ENCODE data around the gene TMEM212. TPM values are rescaled to one million over a fixed set of nuclear protein-coding genes. Genes with fewer than 3 reads are reported as not detected.

The TMEM212 gene
- total and polyA plus RNA-seq, 2 of the 13 experiments (the other 11 are each of a cell fraction or from before 2014, with no cell fraction given) = not detected

DNA sequence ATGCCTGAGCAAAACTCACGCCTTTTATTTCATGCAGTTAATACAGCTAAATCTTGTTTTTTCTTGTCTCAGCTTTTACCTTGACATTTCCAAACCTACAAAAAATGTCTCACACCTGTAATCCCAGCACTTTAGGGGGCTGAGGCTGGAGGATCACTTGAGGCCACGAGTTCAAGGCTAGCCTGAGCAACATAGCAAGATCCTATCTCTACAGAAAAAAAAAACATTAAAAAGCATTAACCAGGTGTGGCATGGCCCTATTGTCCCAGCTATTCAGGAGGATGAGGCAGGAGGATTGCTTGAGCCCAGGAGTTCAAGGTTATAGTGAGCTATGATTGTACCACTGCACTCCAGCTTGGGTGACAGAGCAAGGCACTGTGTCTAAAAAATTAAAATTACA, 3.9 kb upstream of the TMEM212 start (continued):
- TF ChIP-seq DNMT1 (CRISPR knock-in tag; IDR thresholded peaks at IDR 0.05) (no peak), ZNF703 (CRISPR knock-in tag; IDR thresholded peaks at IDR 0.05; ENCODE audit: borderline replicate concordance) (no peak), ZNF10 (CRISPR knock-in tag; IDR thresholded peaks at IDR 0.05; ENCODE audit: borderline replicate concordance, low read depth) (no peak), MED8 (CRISPR knock-in tag; IDR thresholded peaks at IDR 0.05; ENCODE audit: insufficient replicate concordance) (peak; percentile 56), NR2F6 (IDR thresholded peaks at IDR 0.05) (0 out of 2 replicates have a peak, but pooled peaks have one; percentile 41), NR2F6 (CRISPR knock-in tag; IDR thresholded peaks at IDR 0.05) (0 out of 2 replicates have a peak, but pooled peaks have one; percentile 27), SALL1 (CRISPR knock-in tag; IDR thresholded peaks at IDR 0.05) (no peak; the same call in 1 of the 2 replicates), KLF9 (CRISPR knock-in tag; IDR thresholded peaks at IDR 0.05; ENCODE audit: low read depth) (no peak), SMYD3 (CRISPR knock-in tag; IDR thresholded peaks at IDR 0.05) (no peak), ZNF562 (CRISPR knock-in tag; IDR thresholded peaks at IDR 0.05; ENCODE audit: borderline replicate concordance) (no peak), ZNF205 (CRISPR knock-in tag; IDR thresholded peaks at IDR 0.05) (no peak), MAFG (CRISPR knock-in tag; IDR thresholded peaks at IDR 0.05) (no peak), ZNF782 (CRISPR knock-in tag; IDR thresholded peaks at IDR 0.05; ENCODE audit: borderline replicate concordance) (no peak), DPF2 (CRISPR knock-in tag; IDR thresholded peaks at IDR 0.05; ENCODE audit: borderline replicate concordance, low read depth) (no peak), ZFP1 (CRISPR knock-in tag; IDR thresholded peaks at IDR 0.05) (0 out of 2 replicates have a peak, but pooled peaks have one; percentile 31), KDM3A (CRISPR knock-in tag; IDR thresholded peaks at IDR 0.05; ENCODE audit: low read depth) (no peak), NCOA2 (CRISPR knock-in tag; IDR thresholded peaks at IDR 0.05) (peak; percentile 66; the same call in 1 of the 2 replicates), MBNL3 (CRISPR knock-in tag; conservative IDR thresholded peaks at IDR 0.05) (no peak), ATF7-NPFF (CRISPR knock-in tag; IDR thresholded peaks at IDR 0.05; ENCODE audit: low read depth) (no peak), TSC22D2 (CRISPR knock-in tag; IDR thresholded peaks at IDR 0.05; ENCODE audit: borderline replicate concordance) (no peak), POLR2AphosphoS2 (IDR thresholded peaks at IDR 0.05; ENCODE audit: low read depth, low read length) (no peak), MIXL1 (CRISPR knock-in tag; IDR thresholded peaks at IDR 0.05) (no peak), ZNF501 (CRISPR knock-in tag; IDR thresholded peaks at IDR 0.05) (no peak), HOXA5 (CRISPR knock-in tag; IDR thresholded peaks at IDR 0.05) (no peak), ZNF558 (CRISPR knock-in tag; IDR thresholded peaks at IDR 0.05; ENCODE audit: borderline replicate concordance) (no peak), SIX4 (CRISPR knock-in tag; IDR thresholded peaks at IDR 0.05) (no peak), RFX1 (IDR thresholded peaks at IDR 0.05) (no peak), SNRNP70 (IDR thresholded peaks at IDR 0.05; ENCODE audit: low read depth, low read length) (no peak), PHF20 (CRISPR knock-in tag; IDR thresholded peaks at IDR 0.05) (no peak), ZNF564 (CRISPR knock-in tag; IDR thresholded peaks at IDR 0.05) (no peak), ZNF619 (CRISPR knock-in tag; IDR thresholded peaks at IDR 0.05) (no peak)
- TF ChIP-seq, protein P1, sequence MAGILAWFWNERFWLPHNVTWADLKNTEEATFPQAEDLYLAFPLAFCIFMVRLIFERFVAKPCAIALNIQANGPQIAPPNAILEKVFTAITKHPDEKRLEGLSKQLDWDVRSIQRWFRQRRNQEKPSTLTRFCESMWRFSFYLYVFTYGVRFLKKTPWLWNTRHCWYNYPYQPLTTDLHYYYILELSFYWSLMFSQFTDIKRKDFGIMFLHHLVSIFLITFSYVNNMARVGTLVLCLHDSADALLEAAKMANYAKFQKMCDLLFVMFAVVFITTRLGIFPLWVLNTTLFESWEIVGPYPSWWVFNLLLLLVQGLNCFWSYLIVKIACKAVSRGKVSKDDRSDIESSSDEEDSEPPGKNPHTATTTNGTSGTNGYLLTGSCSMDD (CRISPR knock-in tag; IDR thresholded peaks at IDR 0.05) = no peak
- TF ChIP-seq, protein P2, sequence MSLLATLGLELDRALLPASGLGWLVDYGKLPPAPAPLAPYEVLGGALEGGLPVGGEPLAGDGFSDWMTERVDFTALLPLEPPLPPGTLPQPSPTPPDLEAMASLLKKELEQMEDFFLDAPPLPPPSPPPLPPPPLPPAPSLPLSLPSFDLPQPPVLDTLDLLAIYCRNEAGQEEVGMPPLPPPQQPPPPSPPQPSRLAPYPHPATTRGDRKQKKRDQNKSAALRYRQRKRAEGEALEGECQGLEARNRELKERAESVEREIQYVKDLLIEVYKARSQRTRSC (CRISPR knock-in tag; IDR thresholded peaks at IDR 0.05; ENCODE audit: low read depth) = no peak
- TF ChIP-seq, protein P3, sequence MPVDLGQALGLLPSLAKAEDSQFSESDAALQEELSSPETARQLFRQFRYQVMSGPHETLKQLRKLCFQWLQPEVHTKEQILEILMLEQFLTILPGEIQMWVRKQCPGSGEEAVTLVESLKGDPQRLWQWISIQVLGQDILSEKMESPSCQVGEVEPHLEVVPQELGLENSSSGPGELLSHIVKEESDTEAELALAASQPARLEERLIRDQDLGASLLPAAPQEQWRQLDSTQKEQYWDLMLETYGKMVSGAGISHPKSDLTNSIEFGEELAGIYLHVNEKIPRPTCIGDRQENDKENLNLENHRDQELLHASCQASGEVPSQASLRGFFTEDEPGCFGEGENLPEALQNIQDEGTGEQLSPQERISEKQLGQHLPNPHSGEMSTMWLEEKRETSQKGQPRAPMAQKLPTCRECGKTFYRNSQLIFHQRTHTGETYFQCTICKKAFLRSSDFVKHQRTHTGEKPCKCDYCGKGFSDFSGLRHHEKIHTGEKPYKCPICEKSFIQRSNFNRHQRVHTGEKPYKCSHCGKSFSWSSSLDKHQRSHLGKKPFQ (CRISPR knock-in tag; IDR thresholded peaks at IDR 0.05; ENCODE audit: insufficient replicate concordance) = no peak

Measured in HepG2 (cell line).